ENCODE results near the gene CREB5. TPM values are rescaled to one million over a fixed set of nuclear protein-coding genes. Genes with fewer than 3 reads are reported as not detected.

The CREB5 gene
- total RNA-seq, 1 donor from 2014 or later: 0.80 TPM

DNA sequence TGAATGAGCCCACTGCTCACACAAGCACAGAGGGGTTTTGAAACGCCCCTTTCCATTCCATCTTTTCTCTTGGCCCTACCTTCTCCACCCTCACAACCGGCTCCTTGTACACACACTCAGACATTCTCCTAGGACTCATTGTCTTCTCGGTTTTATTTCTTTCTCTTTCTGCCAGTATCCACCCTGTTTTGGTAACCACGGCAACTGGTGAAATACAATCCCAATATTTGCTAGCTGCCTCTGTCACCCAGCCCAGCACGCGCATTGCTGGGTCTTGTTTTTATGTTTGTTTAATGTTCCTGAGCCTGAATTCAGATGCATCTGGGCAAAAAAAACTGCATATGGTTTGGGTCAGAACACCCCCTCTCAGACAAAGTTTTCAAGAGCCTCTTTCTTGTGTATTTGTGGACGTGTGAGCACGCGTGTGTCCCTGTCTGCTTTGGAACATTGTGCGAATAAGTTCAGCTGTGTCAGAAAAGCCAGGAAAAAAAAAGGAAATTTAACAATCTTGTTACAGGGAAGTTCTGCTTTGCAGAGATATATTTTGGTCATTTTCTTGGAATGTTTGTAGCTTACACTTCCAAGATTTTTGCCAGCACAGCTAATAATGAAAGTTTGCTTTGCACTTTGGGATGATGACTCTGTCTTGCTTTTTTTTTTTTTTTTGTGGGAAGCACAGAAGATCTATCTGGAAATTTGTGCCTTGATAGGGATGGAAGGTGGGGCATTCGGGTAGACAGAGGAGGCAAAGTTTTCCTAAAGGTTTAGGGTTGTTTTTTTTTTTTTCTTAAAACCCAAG, 320.0 kb downstream of the CREB5 start:
- POLR2A ChIA-PET: no interaction called here
- H3K27ac Mint-ChIP-seq: no peak overlapping the region
- DNase-seq (no peak), ATAC-seq (ENCODE audit: low read depth) (no peak)
- intact Hi-C loops (cut with micrococcal nuclease): no loop called here
- CTCF ChIA-PET: no interaction called here
- H3K4me3 Mint-ChIP-seq: no peak overlapping the region
- H3K9me3 Mint-ChIP-seq: no peaks in the 10 kb centered on the region
- no peaks in the 10 kb centered on the region for H3K27me3 Mint-ChIP-seq
- H3K4me1 Mint-ChIP-seq: no peaks in the 10 kb centered on the region
- TF ChIP-seq, protein P1, sequence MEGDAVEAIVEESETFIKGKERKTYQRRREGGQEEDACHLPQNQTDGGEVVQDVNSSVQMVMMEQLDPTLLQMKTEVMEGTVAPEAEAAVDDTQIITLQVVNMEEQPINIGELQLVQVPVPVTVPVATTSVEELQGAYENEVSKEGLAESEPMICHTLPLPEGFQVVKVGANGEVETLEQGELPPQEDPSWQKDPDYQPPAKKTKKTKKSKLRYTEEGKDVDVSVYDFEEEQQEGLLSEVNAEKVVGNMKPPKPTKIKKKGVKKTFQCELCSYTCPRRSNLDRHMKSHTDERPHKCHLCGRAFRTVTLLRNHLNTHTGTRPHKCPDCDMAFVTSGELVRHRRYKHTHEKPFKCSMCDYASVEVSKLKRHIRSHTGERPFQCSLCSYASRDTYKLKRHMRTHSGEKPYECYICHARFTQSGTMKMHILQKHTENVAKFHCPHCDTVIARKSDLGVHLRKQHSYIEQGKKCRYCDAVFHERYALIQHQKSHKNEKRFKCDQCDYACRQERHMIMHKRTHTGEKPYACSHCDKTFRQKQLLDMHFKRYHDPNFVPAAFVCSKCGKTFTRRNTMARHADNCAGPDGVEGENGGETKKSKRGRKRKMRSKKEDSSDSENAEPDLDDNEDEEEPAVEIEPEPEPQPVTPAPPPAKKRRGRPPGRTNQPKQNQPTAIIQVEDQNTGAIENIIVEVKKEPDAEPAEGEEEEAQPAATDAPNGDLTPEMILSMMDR (IDR thresholded peaks at IDR 0.05): no peak
- no peaks in the 10 kb centered on the region for H3K36me3 Mint-ChIP-seq (ENCODE audit: low read depth)

DNA sequence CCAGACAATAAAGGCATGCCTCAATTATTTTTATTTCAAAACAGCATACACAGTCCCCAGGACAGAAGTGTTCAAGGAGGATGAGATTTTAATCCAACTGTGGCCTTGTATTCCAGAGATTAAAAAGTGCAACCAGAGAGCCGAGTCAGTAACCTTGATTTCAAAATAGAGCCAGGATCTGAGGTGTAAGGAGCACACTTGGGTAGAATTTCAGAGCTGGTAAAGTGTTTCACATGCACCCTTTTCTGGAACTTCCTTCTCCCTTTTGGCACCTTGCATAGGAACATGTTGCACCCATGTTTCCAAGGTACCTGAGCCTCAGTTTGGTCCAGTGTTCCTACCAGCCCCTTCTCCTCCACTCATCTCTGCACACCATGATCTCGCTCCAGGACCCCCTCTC, 320.7 kb downstream of the CREB5 start:
- no peaks in the 10 kb centered on the region for H3K27me3 Mint-ChIP-seq
- H3K4me1 Mint-ChIP-seq: no peaks in the 10 kb centered on the region
- POLR2A ChIA-PET: no interaction called here
- intact Hi-C loops (cut with micrococcal nuclease): no loop called here
- TF ChIP-seq, protein P1 (IDR thresholded peaks at IDR 0.05): no peak
- no peak for DNase-seq
- no peak overlapping the region for H3K27ac Mint-ChIP-seq
- no peak for ATAC-seq (ENCODE audit: low read depth)
- no peaks in the 10 kb centered on the region for H3K36me3 Mint-ChIP-seq (ENCODE audit: low read depth)
- H3K9me3 Mint-ChIP-seq: no peaks in the 10 kb centered on the region
- CTCF ChIA-PET: no interaction called here
- no peak overlapping the region for H3K4me3 Mint-ChIP-seq

DNA sequence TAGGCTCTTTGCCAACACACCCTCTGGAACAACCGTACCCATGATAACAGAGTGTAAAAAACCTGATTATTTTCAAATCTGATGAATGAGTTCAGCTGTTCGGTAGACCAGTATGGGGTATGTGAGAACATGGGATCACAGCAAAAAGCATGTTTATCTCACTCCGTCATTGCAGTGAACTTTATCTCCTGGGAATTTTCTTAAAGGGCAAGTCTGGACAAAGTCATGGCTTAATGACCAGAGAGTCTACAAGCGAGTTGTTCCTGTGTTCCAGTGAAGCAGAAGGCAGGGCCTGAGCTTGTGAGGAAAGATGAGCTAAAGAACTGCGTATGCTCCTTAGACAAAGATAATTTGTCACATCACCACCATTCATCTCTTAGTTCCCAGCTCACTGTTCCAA, 326.1 kb downstream of the CREB5 start:
- DNase-seq: no peak
- no peaks in the 10 kb centered on the region for H3K36me3 Mint-ChIP-seq (ENCODE audit: low read depth)
- POLR2A ChIA-PET: no interaction called here
- no peaks in the 10 kb centered on the region for H3K9me3 Mint-ChIP-seq
- no peak overlapping the region for H3K4me3 Mint-ChIP-seq
- intact Hi-C loops (cut with micrococcal nuclease): no loop called here
- CTCF ChIA-PET: no interaction called here
- TF ChIP-seq, protein P1 (IDR thresholded peaks at IDR 0.05): no peak
- no peaks in the 10 kb centered on the region for H3K4me1 Mint-ChIP-seq
- no peak for ATAC-seq (ENCODE audit: low read depth)
- H3K27ac Mint-ChIP-seq: no peak overlapping the region
- H3K27me3 Mint-ChIP-seq: no peaks in the 10 kb centered on the region

DNA sequence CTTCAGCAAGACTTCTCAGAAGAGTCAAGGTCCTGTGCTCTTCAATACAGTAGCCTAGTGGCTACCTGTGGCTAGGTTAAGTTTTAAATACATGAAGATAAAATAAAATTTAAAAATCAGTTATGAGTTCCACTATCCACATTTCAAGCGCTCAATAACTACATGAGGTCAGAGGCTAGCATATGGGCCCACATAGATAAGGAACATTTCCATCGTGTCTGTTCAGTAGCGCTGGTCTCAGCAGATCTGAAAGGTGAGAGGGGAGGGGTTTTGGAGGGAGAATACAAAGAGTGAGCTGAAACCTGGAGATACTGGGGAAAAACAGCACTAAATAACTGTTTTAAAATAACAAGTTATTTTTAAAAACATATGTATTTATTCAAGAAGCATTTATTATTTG, 326.8 kb downstream of the CREB5 start:
- H3K27ac Mint-ChIP-seq: no peak overlapping the region
- POLR2A ChIA-PET: no interaction called here
- ATAC-seq (ENCODE audit: low read depth) (no peak), DNase-seq (no peak)
- H3K9me3 Mint-ChIP-seq: no peaks in the 10 kb centered on the region
- CTCF ChIA-PET: no interaction called here
- intact Hi-C loops (cut with micrococcal nuclease): no loop called here
- H3K36me3 Mint-ChIP-seq (ENCODE audit: low read depth): no peaks in the 10 kb centered on the region
- H3K27me3 Mint-ChIP-seq: no peaks in the 10 kb centered on the region
- TF ChIP-seq, protein P1 (IDR thresholded peaks at IDR 0.05): no peak
- H3K4me3 Mint-ChIP-seq: no peak overlapping the region
- no peaks in the 10 kb centered on the region for H3K4me1 Mint-ChIP-seq

DNA sequence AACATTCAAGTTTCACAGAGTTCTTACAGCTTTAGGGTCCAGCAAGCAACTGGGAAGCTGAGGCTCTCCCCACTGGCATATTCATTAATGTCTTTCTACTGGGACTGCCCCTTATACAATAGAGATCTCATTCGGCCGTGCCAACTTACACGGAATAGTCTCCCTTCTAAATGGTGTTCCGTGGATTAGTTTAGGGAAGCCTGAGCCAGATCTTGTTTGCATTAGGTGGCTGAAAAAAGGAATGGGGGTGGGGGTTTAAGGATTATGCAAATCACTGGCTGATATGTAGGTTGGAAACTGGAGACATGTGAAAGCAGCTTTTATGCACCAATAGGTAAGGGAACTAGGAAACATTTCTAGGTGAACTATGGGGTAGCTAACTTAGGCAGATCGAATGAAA, 327.5 kb downstream of the CREB5 start:
- H3K4me3 Mint-ChIP-seq: no peak overlapping the region
- ChIA-PET POLR2A (no interaction called here), CTCF (no interaction called here)
- DNase-seq (no peak), ATAC-seq (ENCODE audit: low read depth) (no peak)
- H3K36me3 Mint-ChIP-seq (ENCODE audit: low read depth): no peaks in the 10 kb centered on the region
- TF ChIP-seq, protein P1 (IDR thresholded peaks at IDR 0.05): no peak
- no peaks in the 10 kb centered on the region for H3K27me3 Mint-ChIP-seq
- H3K4me1 Mint-ChIP-seq: no peaks in the 10 kb centered on the region
- intact Hi-C loops (cut with micrococcal nuclease): no loop called here
- H3K27ac Mint-ChIP-seq: no peak overlapping the region
- H3K9me3 Mint-ChIP-seq: no peaks in the 10 kb centered on the region
